HL-60/S4 treated with retinoic acid at 250 ng/mL for 4 days and 3 days (cell line): ENCODE data around the gene POLH.
"Not testable (repeated sequence)": the region's sequence is repeated elsewhere in the genome, so short reads cannot be mapped to it uniquely, and the experiment has no call there.

Experiments used
- in situ Hi-C: fragments of 300-500 bp; cut with MboI; formaldehyde crosslinking; loops from 2 replicates; pipeline ENCODE4 v1.7.0; 2022; ENCODE audit warnings: low sequenced_read_pairs

Gene POLH

DNA sequence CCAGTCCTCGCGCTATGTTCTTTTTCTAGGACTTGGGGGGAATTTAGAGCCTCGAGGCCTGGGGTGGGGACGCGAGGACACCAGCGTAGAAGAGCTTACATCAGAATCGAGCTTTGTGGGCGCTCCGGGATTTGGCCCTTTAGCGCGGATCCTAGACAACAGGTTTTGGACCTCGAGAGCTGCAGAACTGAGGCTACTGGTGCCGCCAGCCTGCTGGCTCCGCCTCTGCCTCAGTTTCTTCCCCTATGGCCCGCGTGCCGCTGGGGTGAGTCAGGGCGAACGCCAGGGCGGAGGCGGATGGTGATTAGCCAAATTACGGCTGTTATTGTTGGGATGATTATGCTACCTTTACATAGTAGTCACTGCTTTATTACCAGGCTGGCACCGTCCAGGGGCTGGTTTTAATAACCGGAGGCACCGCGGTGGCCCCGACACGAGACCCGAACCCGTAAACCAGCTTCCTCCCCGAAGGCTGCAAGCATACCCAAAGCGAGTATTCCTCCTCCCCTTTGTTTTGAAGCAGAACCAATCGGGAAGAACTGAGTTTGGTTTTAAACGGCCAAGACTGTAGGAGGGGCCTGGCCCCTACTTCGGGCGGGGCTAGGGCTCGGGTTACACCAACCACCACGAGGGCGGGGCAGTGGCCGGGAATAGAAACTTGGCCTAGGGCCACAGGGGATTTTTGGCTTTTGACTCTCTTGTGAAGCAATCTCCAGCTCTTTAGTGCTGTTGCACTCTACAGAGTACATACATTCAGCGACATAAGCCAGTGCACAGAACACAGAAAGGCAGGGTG, 53.7 kb downstream of the POLH start:
- in situ Hi-C loops: no loop called here

DNA sequence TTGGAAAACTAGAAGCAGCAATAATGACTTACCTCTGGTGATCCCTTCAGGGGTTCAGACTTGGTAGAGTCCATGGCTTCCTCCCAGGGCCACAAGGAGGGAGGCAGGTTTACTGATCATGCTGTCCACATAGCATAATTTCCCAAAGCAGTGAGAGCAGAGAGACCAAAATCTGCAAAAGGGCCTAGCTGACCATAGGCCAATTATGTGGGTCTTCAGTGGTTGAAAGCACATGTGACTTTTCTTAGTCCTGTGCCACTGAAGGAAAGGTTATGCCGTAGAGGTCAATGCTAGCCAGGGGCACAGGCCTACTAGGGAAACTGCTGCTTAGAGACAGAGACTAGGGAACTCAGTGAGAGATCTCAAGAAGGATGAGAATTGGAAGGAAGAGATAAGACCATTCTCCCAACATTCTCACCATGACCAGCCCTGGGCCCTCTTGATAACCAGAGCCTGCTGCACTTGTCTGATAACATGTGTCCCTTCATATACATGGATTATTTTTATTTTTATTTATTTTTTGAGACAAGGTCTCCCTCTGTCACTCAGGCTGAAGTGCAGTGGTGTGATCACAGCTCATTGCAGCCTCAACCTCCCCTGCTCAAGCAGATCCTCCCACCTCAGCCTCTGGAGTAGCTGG, 55.1 kb downstream of the POLH start:
- in situ Hi-C loops: no loop called here

- in situ Hi-C loops: not testable (repeated sequence)
Measured at GRCh38 chr6:43633002-43633401, 57.0 kb downstream of the POLH start.

DNA sequence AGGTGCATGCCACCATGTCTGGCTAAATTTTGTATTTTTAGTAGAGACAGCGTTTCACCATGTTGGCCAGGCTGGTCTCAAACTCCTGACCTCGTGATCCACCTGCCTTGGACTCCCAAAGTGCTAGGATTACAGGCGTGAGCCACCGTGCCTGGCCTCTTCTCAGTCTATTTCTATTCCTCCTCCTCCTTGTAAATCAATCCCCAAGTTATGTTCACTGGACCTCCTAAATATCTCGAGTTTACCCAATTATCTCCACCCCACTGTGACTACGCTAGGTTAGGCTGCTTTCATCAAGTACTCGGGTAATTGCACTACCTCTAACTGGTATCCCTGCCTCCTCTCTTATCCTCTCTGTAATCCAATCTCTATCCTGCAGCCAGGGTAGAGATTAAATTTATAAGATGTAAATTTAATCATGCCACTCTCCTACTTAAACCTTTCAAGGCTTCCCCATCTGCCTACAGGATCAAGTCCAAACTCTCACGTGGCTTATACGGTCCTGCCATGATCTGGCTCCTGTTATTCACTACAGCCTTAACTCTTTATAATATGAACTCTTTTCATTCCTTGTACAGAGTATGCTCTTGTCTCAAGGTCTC, 58.8 kb downstream of the POLH start:
- in situ Hi-C loops: no loop called here

GRCh38 chr6:43635387-43636307, 59.7 kb downstream of the POLH start, which contains the start of gene MAD2L1BP:
MAD2L1BP (plus strand) TSS chr6:43635840; CDS start chr6:43635876, 36 bp downstream.
- in situ Hi-C loops: no loop called here

GRCh38 chr6:43636308-43636659, 60.3 kb downstream of the POLH start:
- in situ Hi-C loops: no loop called here

GRCh38 chr6:43639984-43640800, 64.2 kb downstream of the POLH start:
- in situ Hi-C loops: no loop called here

DNA sequence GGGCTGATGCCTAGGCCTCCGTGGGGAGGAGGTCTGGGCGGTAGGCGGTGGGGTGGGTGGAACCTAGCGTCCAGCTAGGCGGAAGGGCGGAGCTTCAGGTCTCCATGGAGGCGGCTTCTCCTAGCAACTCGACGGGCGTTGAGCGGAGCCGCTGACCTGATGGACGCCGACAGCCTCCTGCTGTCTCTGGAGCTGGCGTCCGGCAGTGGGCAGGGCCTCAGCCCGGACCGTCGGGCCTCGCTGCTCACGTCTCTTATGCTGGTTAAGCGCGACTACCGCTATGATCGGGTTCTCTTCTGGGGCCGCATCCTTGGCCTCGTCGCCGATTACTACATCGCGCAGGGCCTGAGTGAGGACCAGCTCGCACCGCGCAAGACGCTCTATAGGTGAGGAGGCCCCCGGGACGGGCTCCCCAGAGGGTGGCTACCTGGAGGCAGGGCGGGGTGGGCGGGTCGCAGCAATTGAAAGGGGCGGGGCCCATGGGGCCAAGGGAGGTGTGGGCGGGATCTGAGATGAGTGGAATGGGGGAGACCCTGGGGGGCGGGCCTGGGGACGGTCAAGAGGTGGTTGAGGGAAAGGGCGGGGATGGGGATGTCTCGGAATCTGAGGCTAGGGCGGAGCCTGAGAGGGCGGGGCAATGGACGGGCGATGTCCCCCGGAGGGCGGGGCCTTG, 69.1 kb downstream of the POLH start, which contains the start of gene RSPH9:
Gene RSPH9 (plus strand): TSS at position 97 of the 673 bp plus-strand sequence. CDS start 63 bp downstream, at position 160.
- in situ Hi-C loops: no loop called here

DNA sequence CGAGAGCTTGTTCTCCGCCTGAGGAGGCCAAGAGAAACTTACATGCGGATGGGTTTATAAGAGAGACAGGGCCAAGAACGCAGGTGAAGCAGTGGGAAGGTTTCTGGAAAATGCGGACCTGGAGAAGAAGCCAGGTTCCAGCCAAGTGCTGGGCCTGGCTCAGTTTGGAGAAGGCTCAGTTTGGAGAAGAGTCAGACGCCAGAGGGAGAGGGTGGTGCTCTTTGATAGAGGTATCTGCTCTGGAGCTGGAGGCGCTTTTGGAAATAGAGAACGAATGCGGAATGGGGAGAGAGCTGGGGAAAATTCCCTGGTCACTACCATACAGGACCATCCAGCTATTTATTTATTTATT, 69.6 kb downstream of the POLH start:
- in situ Hi-C loops: no loop called here

DNA sequence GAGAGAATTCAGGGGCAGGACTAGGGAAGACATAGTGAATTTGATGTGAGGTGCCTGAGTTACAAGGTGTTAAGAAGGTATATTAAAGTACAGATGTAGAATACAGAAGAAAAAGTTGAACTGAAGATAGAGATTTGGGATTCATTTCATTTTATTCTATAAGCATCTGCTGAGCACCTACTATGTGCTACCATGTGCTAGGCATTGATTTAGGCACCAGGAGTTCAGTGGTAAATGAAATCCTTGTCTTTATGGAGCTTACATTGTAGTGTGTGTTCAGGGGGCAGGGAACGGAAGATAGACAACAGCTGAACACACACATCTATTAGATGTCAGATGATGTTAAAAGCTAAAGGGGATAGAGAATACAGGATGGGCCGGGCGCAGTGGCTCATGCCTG, 71.6 kb downstream of the POLH start:
- in situ Hi-C loops: no loop called here

- in situ Hi-C loops: no loop called here
Measured at GRCh38 chr6:43648248-43648647, 72.3 kb downstream of the POLH start.

- in situ Hi-C loops: not testable (repeated sequence)
Measured at GRCh38 chr6:43652822-43653221, 76.8 kb downstream of the POLH start.

GRCh38 chr6:43657221-43657802, 81.3 kb downstream of the POLH start:
- in situ Hi-C loops: no loop called here

- in situ Hi-C loops: no loop called here
Measured at GRCh38 chr6:43658161-43658560, 82.2 kb downstream of the POLH start.

- in situ Hi-C loops: not testable (repeated sequence)
Measured at GRCh38 chr6:43662948-43663347, 87.0 kb downstream of the POLH start.
